ENCODE results near the gene PTX4. TPM values are rescaled to one million over a fixed set of nuclear protein-coding genes. Genes with fewer than 3 reads are reported as not detected.

The PTX4 gene
- total RNA-seq, 1 donor, result not detected

GRCh38 chr16:1528921-1529537 is 40.3 kb upstream of the PTX4 start:
- TF ChIP-seq CTCF (IDR thresholded peaks at IDR 0.05; ENCODE audit: insufficient read depth, low read length), result no peak
- DNase-seq (ENCODE audit: low read depth), result no peak
- H3K4me3 ChIP-seq (ENCODE audit: low read depth, low read length), result no peak overlapping the region

- TF ChIP-seq CTCF (IDR thresholded peaks at IDR 0.05; ENCODE audit: insufficient read depth, low read length), result no peak
- peak overlapping the region; percentile 5 for H3K4me3 ChIP-seq (ENCODE audit: low read depth, low read length)
- DNase-seq (ENCODE audit: low read depth), result peak; percentile 50
Measured at GRCh38 chr16:1527836-1528811, 39.4 kb upstream of the PTX4 start.

- no peak overlapping the region for H3K4me3 ChIP-seq (ENCODE audit: low read depth, low read length)
- no peak for DNase-seq (ENCODE audit: low read depth)
- TF ChIP-seq CTCF (IDR thresholded peaks at IDR 0.05; ENCODE audit: insufficient read depth, low read length), result no peak
Measured at GRCh38 chr16:1526608-1527555, 38.1 kb upstream of the PTX4 start.

- no peak overlapping the region for H3K4me3 ChIP-seq (ENCODE audit: low read depth, low read length)
- TF ChIP-seq CTCF (IDR thresholded peaks at IDR 0.05; ENCODE audit: insufficient read depth, low read length), result no peak
- no peak for DNase-seq (ENCODE audit: low read depth)
Measured at GRCh38 chr16:1525871-1526607, 37.3 kb upstream of the PTX4 start.

- no peak for DNase-seq (ENCODE audit: low read depth)
- no peak for TF ChIP-seq CTCF (IDR thresholded peaks at IDR 0.05; ENCODE audit: insufficient read depth, low read length)
- H3K4me3 ChIP-seq (ENCODE audit: low read depth, low read length), result no peak overlapping the region
Measured at GRCh38 chr16:1524366-1524765, 35.6 kb upstream of the PTX4 start.

Measured in fibroblast of the aortic adventitia (primary cell).